ENCODE data around the gene MYOG.

Gene MYOG

GRCh38 chr1:203034422-203035110 is 51.2 kb downstream of the MYOG start:
- no peak overlapping the region for H3K4me3 ChIP-seq (replicated peaks; ENCODE audit: low read depth, low read length)
- DNase-seq (ENCODE audit: extremely low read depth, low read depth) = no peak
- TF ChIP-seq CTCF (IDR thresholded peaks at IDR 0.05; ENCODE audit: low read depth, low read length, missing control alignments) = no peak

GRCh38 chr1:203033917-203034316 is 51.9 kb downstream of the MYOG start:
- TF ChIP-seq CTCF (IDR thresholded peaks at IDR 0.05; ENCODE audit: low read depth, low read length, missing control alignments) = no peak
- DNase-seq (ENCODE audit: extremely low read depth, low read depth) = no peak
- H3K4me3 ChIP-seq (replicated peaks; ENCODE audit: low read depth, low read length) = no peak overlapping the region

GRCh38 chr1:203033287-203033686 is 52.5 kb downstream of the MYOG start:
- DNase-seq (ENCODE audit: extremely low read depth, low read depth) = no peak
- H3K4me3 ChIP-seq (replicated peaks; ENCODE audit: low read depth, low read length) = no peak overlapping the region
- no peak for TF ChIP-seq CTCF (IDR thresholded peaks at IDR 0.05; ENCODE audit: low read depth, low read length, missing control alignments)

Measured in HFF-Myc (cell line).